Naive B cell (primary cell): ENCODE results near the gene NABP1. TPM values are rescaled to one million over a fixed set of nuclear protein-coding genes. Genes with fewer than 3 reads are reported as not detected.

Experiments used
- ATAC-seq, 2 donors: fragments of 150-1000 bp; cut with Tn5 transposase; 2 replicates each; pipeline ENCODE4 v1.10.0; 2021; ENCODE audit warnings: low read depth in 2 of 2, mild to moderate bottlenecking in 2 of 2, moderate library complexity in 2 of 2
- DNase-seq: peaks from one replicate; pipeline ENCODE4 v3.0.0; 2022
- H3K27ac Mint-ChIP-seq, 6 donors: one replicate each; pipeline ENCODE4 v1.8.0; 2020 to 2022; ENCODE audit warnings: mild to moderate bottlenecking in 6 of 6, mixed read lengths in 6 of 6, moderate library complexity in 5 of 6, inconsistent platforms in 2 of 6
- H3K27me3 Mint-ChIP-seq, 3 donors: one replicate each; pipeline ENCODE4 v1.8.0; 2021 to 2022; ENCODE audit warnings: mixed read lengths in 3 of 3, mild to moderate bottlenecking in 1 of 3
- H3K36me3 Mint-ChIP-seq, 2 donors: one replicate each; pipeline ENCODE4 v1.8.0; 2020 to 2022; ENCODE audit warnings: mixed read lengths in 2 of 2, inconsistent platforms in 1 of 2, mild to moderate bottlenecking in 1 of 2
- H3K4me1 Mint-ChIP-seq, 3 donors: one replicate each; pipeline ENCODE4 v1.8.0; 2020 to 2022; ENCODE audit warnings: mixed read lengths in 3 of 3, inconsistent platforms in 1 of 3, mild to moderate bottlenecking in 1 of 3, moderate library complexity in 1 of 3
- H3K4me3 Mint-ChIP-seq, 8 donors: one replicate each; pipeline ENCODE4 v1.8.0; 2020 to 2022; ENCODE audit warnings: mild to moderate bottlenecking in 8 of 8, mixed read lengths in 8 of 8, moderate library complexity in 8 of 8, inconsistent platforms in 2 of 8
- H3K9me3 Mint-ChIP-seq, 7 donors: one replicate each; pipeline ENCODE4 v1.8.0; 2020 to 2022; ENCODE audit warnings: mixed read lengths in 7 of 7, mild to moderate bottlenecking in 5 of 7, inconsistent platforms in 2 of 7, moderate library complexity in 1 of 7
- polyA plus RNA-seq, 6 donors: library from polyadenylated mRNA; unstranded; fragments of 300-500 nt; fragmentation: Illumina TruSeq; gene quantifications; one replicate each; pipeline ENCODE4 v1.2.3, GENCODE V29; 2021; ENCODE audit warnings: low read depth in 6 of 6

The NABP1 gene
- polyA plus RNA-seq, 6 donors from 2014 or later: 2.1 to 8.0 (median 4.8) TPM

- DNase-seq: no peak
- Mint-ChIP-seq H3K27ac (no peak overlapping the region), H3K4me1 (no peaks in the 10 kb centered on the region), H3K36me3 (peaks cover 0 to 10% of the 10 kb centered on the region in 2 donors), H3K27me3 (no peaks in the 10 kb centered on the region), H3K9me3 (peaks cover 0 to 5% (median 0%) of the 10 kb centered on the region in 7 donors), H3K4me3 (no peak overlapping the region)
- no peak for ATAC-seq
These were observed 20.0 kb upstream of the NABP1 start for GRCh38 chr2:191657977-191658376.

- H3K9me3 Mint-ChIP-seq: peaks cover 0 to 1% (median 0%) of the 10 kb centered on the region in 7 donors
- H3K4me1 Mint-ChIP-seq: no peaks in the 10 kb centered on the region
- ATAC-seq (no peak), DNase-seq (no peak)
- H3K27me3 Mint-ChIP-seq: no peaks in the 10 kb centered on the region
- H3K36me3 Mint-ChIP-seq: peaks cover 0 to 6% of the 10 kb centered on the region in 2 donors
- H3K27ac Mint-ChIP-seq: no peak overlapping the region
- H3K4me3 Mint-ChIP-seq: no peak overlapping the region
These were observed 18.7 kb upstream of the NABP1 start for GRCh38 chr2:191659198-191659597.

GRCh38 chr2:191660575-191660974 lies 17.4 kb upstream of the NABP1 start:
- peaks cover 0 to 6% of the 10 kb centered on the region in 2 donors for H3K36me3 Mint-ChIP-seq
- ATAC-seq (no peak), DNase-seq (no peak)
- H3K27ac Mint-ChIP-seq: no peak overlapping the region
- no peaks in the 10 kb centered on the region for H3K4me1 Mint-ChIP-seq
- no peaks in the 10 kb centered on the region for H3K27me3 Mint-ChIP-seq
- H3K4me3 Mint-ChIP-seq: no peak overlapping the region
- peaks cover 0 to 7% (median 0%) of the 10 kb centered on the region in 7 donors for H3K9me3 Mint-ChIP-seq

- Mint-ChIP-seq H3K27me3 (no peaks in the 10 kb centered on the region), H3K4me1 (peaks cover 0 to 1% (median 0%) of the 10 kb centered on the region in 3 donors), H3K36me3 (peaks cover 0 to 6% of the 10 kb centered on the region in 2 donors), H3K4me3 (no peak overlapping the region), H3K27ac (no peak overlapping the region), H3K9me3 (peaks cover 0 to 7% (median 0%) of the 10 kb centered on the region in 7 donors)
- DNase-seq (no peak), ATAC-seq (no peak)
These were observed 16.6 kb upstream of the NABP1 start for GRCh38 chr2:191661097-191661924.

- Mint-ChIP-seq H3K4me1 (peaks cover 6 to 19% (median 12%) of the 10 kb centered on the region in 3 donors), H3K27ac (no peak overlapping the region), H3K4me3 (no peak overlapping the region)
These were observed 12.9 kb upstream of the NABP1 start for GRCh38 chr2:191664823-191665677.

GRCh38 chr2:191666226-191666625 lies 11.7 kb upstream of the NABP1 start:
- Mint-ChIP-seq H3K9me3 (peaks cover 0 to 7% (median 2%) of the 10 kb centered on the region in 7 donors), H3K27me3 (no peaks in the 10 kb centered on the region), H3K4me3 (no peak overlapping the region), H3K27ac (no peak overlapping the region), H3K36me3 (no peaks in the 10 kb centered on the region), H3K4me1 (peaks cover 6 to 19% (median 12%) of the 10 kb centered on the region in 3 donors)
- no peak for ATAC-seq
- no peak for DNase-seq

More at GRCh38 chr2:191664823-191665677, 12.9 kb upstream of the NABP1 start:
- Mint-ChIP-seq H3K27me3 (no peaks in the 10 kb centered on the region), H3K36me3 (no peaks in the 10 kb centered on the region), H3K9me3 (peaks cover 0 to 7% (median 2%) of the 10 kb centered on the region in 7 donors)
- DNase-seq (no peak), ATAC-seq (no peak)

GRCh38 chr2:191666732-191667131 lies 11.2 kb upstream of the NABP1 start:
- peak overlapping the region in 1 of 6 donors; percentile 14 for H3K27ac Mint-ChIP-seq
- no peak overlapping the region for H3K4me3 Mint-ChIP-seq
- H3K36me3 Mint-ChIP-seq: no peaks in the 10 kb centered on the region
- peaks cover 0 to 7% (median 2%) of the 10 kb centered on the region in 7 donors for H3K9me3 Mint-ChIP-seq
- DNase-seq (no peak), ATAC-seq (peak; percentile 85 to 90)
- H3K27me3 Mint-ChIP-seq: no peaks in the 10 kb centered on the region
- H3K4me1 Mint-ChIP-seq: peaks cover 6 to 19% (median 12%) of the 10 kb centered on the region in 3 donors

GRCh38 chr2:191670076-191670475 lies 7.9 kb upstream of the NABP1 start:
- no peak for DNase-seq
- Mint-ChIP-seq H3K4me3 (no peak overlapping the region), H3K27ac (no peak overlapping the region), H3K9me3 (peaks cover 0 to 4% (median 0%) of the 10 kb centered on the region in 7 donors), H3K27me3 (no peaks in the 10 kb centered on the region), H3K36me3 (no peaks in the 10 kb centered on the region), H3K4me1 (peaks cover 6 to 21% (median 12%) of the 10 kb centered on the region in 3 donors)
- ATAC-seq: no peak

GRCh38 chr2:191670787-191671186 lies 7.1 kb upstream of the NABP1 start:
- Mint-ChIP-seq H3K4me3 (no peak overlapping the region), H3K36me3 (no peaks in the 10 kb centered on the region), H3K27me3 (no peaks in the 10 kb centered on the region), H3K9me3 (peaks cover 0 to 4% (median 0%) of the 10 kb centered on the region in 7 donors), H3K4me1 (peaks cover 12 to 28% (median 18%) of the 10 kb centered on the region in 3 donors), H3K27ac (no peak overlapping the region)
- no peak for ATAC-seq
- no peak for DNase-seq

- peak overlapping the region; percentile 19 to 99 (median 96) for H3K4me3 Mint-ChIP-seq
- no peaks in the 10 kb centered on the region for H3K36me3 Mint-ChIP-seq
- DNase-seq (peak; percentile 90), ATAC-seq (peak; percentile 61)
- H3K27ac Mint-ChIP-seq: peak overlapping the region; percentile 24 to 99 (median 82)
- H3K4me1 Mint-ChIP-seq: peaks cover 24 to 50% (median 32%) of the 10 kb centered on the region in 3 donors
- no peaks in the 10 kb centered on the region for H3K9me3 Mint-ChIP-seq
- H3K27me3 Mint-ChIP-seq: no peaks in the 10 kb centered on the region
These were observed 1.9 kb upstream of the NABP1 start for GRCh38 chr2:191675807-191676721.

- Mint-ChIP-seq H3K4me3 (peak overlapping the region; percentile 95 to 99 (median 98)), H3K27ac (peak overlapping the region; percentile 95 to 99 (median 98)), H3K4me1 (peaks cover 24 to 50% (median 32%) of the 10 kb centered on the region in 3 donors), H3K27me3 (no peaks in the 10 kb centered on the region), H3K9me3 (no peaks in the 10 kb centered on the region), H3K36me3 (no peaks in the 10 kb centered on the region)
- ATAC-seq (peak; percentile 22 to 26), DNase-seq (peak; percentile 45)
These were observed 918 bp upstream of the NABP1 start for GRCh38 chr2:191676790-191677645.
